Mesothelial cell of epicardium (in vitro differentiated cells): ENCODE data around the gene FBXO36. TPM values are rescaled to one million over a fixed set of nuclear protein-coding genes. Genes with fewer than 3 reads are reported as not detected.

Experiments used
- DNase-seq, 2 experiments: peaks; one replicate each; pipeline ENCODE4 v3.0.0; 2021; ENCODE audit warnings: low spot score in 2 of 2; ENCODE audit not compliant: unreplicated experiment in 2 of 2
- H3K27ac Mint-ChIP-seq: 2 replicates; pipeline ENCODE4 v1.8.0; 2021; ENCODE audit warnings: mixed read lengths
- H3K27me3 Mint-ChIP-seq: 2 replicates; pipeline ENCODE4 v1.8.0; 2021; ENCODE audit warnings: low read depth, mixed read lengths
- H3K36me3 Mint-ChIP-seq: 2 replicates; pipeline ENCODE4 v1.8.0; 2021; ENCODE audit warnings: mixed read lengths
- H3K4me1 Mint-ChIP-seq: 2 replicates; pipeline ENCODE4 v1.8.0; 2021; ENCODE audit warnings: mixed read lengths
- H3K4me3 Mint-ChIP-seq: 2 replicates; pipeline ENCODE4 v1.8.0; 2021; ENCODE audit warnings: mild to moderate bottlenecking, moderate library complexity, mixed read lengths
- H3K9me3 Mint-ChIP-seq: 2 replicates; pipeline ENCODE4 v1.8.0; 2021; ENCODE audit warnings: mixed read lengths
- CTCF ChIP-seq: fragments of 200-600 bp; sonication (generic); IDR thresholded peaks from one replicate; pipeline ENCODE4 v1.5.0; 2021; ENCODE audit warnings: antibody characterized with exemption; ENCODE audit not compliant: unreplicated experiment
- total RNA-seq: library from RNA; stranded (reverse); gene quantifications from 3 replicates; pipeline ENCODE4 v1.2.1, GENCODE V29; 2021

The FBXO36 gene
- total RNA-seq, 1 donor from 2014 or later = 5.5 TPM

GRCh38 chr2:229903037-229903436 is 19.3 kb upstream of the FBXO36 start:
- no peaks in the 10 kb centered on the region for H3K9me3 Mint-ChIP-seq
- H3K27me3 Mint-ChIP-seq = no peaks in the 10 kb centered on the region
- no peak overlapping the region for H3K27ac Mint-ChIP-seq
- H3K4me3 Mint-ChIP-seq = no peak overlapping the region
- no peaks in the 10 kb centered on the region for H3K4me1 Mint-ChIP-seq
- no peak for TF ChIP-seq CTCF
- no peak for DNase-seq
- peaks cover 11% of the 10 kb centered on the region for H3K36me3 Mint-ChIP-seq

GRCh38 chr2:229905601-229906000 is 16.7 kb upstream of the FBXO36 start:
- no peaks in the 10 kb centered on the region for H3K9me3 Mint-ChIP-seq
- H3K36me3 Mint-ChIP-seq = peaks cover 14% of the 10 kb centered on the region
- H3K27ac Mint-ChIP-seq = no peak overlapping the region
- H3K4me1 Mint-ChIP-seq = peaks cover 3% of the 10 kb centered on the region
- no peak overlapping the region for H3K4me3 Mint-ChIP-seq
- TF ChIP-seq CTCF = no peak
- no peaks in the 10 kb centered on the region for H3K27me3 Mint-ChIP-seq
- no peak for DNase-seq

- no peak overlapping the region for H3K27ac Mint-ChIP-seq
- DNase-seq = no peak
- no peaks in the 10 kb centered on the region for H3K27me3 Mint-ChIP-seq
- peaks cover 10% of the 10 kb centered on the region for H3K36me3 Mint-ChIP-seq
- no peak overlapping the region for H3K4me3 Mint-ChIP-seq
- no peak for TF ChIP-seq CTCF
- peaks cover 14% of the 10 kb centered on the region for H3K4me1 Mint-ChIP-seq
- H3K9me3 Mint-ChIP-seq = no peaks in the 10 kb centered on the region
Measured at GRCh38 chr2:229909090-229909489, 13.2 kb upstream of the FBXO36 start.

- no peak for DNase-seq
- H3K4me1 Mint-ChIP-seq = peaks cover 18% of the 10 kb centered on the region
- TF ChIP-seq CTCF = no peak
- peak overlapping the region; percentile 50 for H3K27ac Mint-ChIP-seq
- H3K27me3 Mint-ChIP-seq = no peaks in the 10 kb centered on the region
- peaks cover 10% of the 10 kb centered on the region for H3K36me3 Mint-ChIP-seq
- H3K9me3 Mint-ChIP-seq = no peaks in the 10 kb centered on the region
- H3K4me3 Mint-ChIP-seq = no peak overlapping the region
Measured at GRCh38 chr2:229910147-229910831, 12.0 kb upstream of the FBXO36 start.

GRCh38 chr2:229910832-229911412 is 11.4 kb upstream of the FBXO36 start:
- Mint-ChIP-seq H3K36me3 (peaks cover 10% of the 10 kb centered on the region), H3K9me3 (no peaks in the 10 kb centered on the region), H3K4me1 (peaks cover 18% of the 10 kb centered on the region), H3K4me3 (no peak overlapping the region), H3K27me3 (no peaks in the 10 kb centered on the region), H3K27ac (peak overlapping the region; percentile 50)
- no peak for DNase-seq
- TF ChIP-seq CTCF = no peak
